Stimulated activated CD4-positive, alpha-beta T cell treated with anti-CD3 and anti-CD28 coated beads, Interleukin-15, amount 100 ng/mL, for 1 hour (primary cell): ENCODE results near the gene DPF3.

Experiments
- DNase-seq, 2 donors: peaks; one replicate each; pipeline ENCODE4 v3.0.0-alpha.2; 2020; ENCODE audit warnings: low read depth in 1 of 2, low spot score in 1 of 2

The DPF3 gene

DNA sequence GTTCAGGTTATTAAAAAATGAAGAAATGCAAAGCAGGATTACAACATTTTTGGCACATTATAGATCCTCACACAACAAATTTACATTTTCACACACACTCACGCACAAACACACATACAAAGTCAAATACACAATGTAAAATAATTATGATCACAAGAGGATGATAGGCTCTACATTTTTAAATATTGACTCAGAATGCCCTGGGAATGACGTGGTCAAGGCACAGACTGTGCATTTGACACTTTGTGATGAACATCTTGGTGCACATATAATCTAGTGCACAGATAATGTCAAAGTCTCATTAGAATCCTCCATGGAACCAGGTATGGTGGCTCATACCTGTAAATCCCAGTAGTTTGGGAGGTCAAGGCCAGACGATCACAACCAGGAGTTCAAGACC is 49.4 kb downstream of the DPF3 start:
- DNase-seq, result no peak

- DNase-seq, result no peak
Measured at GRCh38 chr14:72839753-72840607, 53.9 kb downstream of the DPF3 start.

DNA sequence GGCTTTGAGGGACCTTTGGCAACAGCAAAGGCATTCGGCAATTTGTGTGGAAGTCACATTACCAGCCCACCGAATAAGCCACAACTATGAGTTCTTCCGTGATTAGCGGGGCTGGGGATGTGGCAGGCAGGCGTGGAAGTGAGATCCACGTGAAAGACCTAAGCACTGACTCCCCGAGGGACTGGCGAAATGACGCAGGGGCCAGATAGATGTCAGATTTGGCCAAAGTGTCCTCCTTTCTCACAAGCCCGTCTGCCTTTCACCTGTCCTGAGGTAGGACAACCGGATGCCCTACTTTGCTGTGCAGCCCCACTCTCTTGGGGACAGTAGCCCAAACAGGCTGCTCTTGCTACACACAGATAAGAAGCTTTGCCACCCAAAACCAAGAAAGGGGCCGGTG is 54.5 kb downstream of the DPF3 start:
- no peak for DNase-seq

DNA sequence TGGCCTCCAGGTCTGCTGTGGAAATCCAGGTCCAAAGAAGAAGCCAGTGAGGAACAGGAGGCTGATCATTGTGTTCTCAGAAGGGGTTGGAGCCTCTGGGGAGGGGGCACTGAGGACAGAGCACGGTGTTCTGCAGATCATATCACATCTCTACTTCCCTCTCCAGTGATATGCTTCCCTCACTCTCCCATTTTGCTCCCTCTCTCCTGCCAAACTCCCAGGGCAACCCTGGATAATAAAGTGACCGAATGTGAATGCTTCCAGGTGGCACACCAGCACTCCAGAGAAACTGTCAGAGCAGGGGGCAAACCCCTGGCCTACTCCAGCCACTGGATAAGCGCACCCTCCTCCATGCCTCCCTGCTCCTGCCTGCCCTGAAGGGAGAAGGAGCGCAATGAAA is 57.8 kb downstream of the DPF3 start:
- no peak for DNase-seq

DNA sequence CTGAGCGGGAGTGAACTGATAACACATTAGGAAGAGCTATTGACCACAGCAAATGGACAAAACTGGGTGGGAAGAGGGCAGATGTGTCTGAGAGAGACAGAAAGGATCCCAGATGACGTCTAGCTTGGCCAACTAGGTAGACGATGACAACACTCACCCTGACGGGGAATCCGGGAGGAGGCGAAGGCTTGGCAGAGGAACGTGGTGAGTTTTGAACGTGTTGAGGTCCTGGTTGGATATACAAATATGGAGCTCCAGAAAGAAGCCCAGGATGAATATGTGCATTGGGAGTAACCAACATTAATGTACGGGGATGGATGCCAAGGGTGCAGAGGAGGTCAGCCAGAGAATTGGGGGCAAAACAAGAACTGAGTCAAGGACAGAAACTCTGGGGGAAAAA is 60.7 kb downstream of the DPF3 start:
- no peak for DNase-seq

- DNase-seq, result no peak
Measured at GRCh38 chr14:72830786-72831594, 62.9 kb downstream of the DPF3 start.

DNA sequence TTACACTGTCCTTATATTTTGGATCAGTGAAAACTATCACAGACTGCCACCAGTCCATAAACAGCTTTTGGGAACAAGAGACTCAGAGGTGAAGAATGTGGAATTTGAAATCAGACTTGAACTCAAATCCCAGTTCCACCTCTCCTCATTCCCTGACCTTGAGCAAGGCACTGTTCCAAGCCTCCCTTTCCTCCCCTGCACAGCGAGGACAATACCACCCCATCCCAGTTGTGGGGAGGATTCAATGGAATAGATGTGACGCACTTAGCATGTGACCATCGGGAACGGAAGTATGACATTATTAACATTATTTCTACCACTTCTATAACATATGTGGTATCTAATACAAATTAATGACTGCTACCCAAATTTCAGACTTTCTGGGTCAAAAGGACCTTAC is 63.5 kb downstream of the DPF3 start:
- DNase-seq, result no peak

DNA sequence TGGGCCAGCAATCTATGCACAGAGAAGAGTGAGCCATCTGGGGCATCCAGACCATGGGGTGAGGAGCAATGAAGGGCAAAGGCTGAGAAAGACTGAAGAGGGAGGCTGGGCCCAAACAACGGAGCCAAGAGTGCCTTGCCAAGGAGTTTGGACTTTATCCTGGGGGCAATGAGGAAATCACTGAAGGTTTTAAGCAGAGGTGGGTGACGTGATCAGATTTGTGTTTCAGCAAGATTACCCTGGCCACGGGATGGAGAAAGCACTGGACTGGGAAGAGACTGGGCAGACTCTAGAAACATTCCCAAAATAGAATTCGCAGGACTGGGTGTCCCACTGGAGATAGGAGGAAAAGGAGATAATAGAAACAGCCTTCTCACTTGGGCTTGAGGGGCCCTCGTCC is 65.3 kb downstream of the DPF3 start:
- DNase-seq, result no peak

GRCh38 chr14:72826039-72826438 is 67.9 kb downstream of the DPF3 start:
- DNase-seq, result no peak

- no peak for DNase-seq
Measured at GRCh38 chr14:72825486-72825885, 68.4 kb downstream of the DPF3 start.

DNA sequence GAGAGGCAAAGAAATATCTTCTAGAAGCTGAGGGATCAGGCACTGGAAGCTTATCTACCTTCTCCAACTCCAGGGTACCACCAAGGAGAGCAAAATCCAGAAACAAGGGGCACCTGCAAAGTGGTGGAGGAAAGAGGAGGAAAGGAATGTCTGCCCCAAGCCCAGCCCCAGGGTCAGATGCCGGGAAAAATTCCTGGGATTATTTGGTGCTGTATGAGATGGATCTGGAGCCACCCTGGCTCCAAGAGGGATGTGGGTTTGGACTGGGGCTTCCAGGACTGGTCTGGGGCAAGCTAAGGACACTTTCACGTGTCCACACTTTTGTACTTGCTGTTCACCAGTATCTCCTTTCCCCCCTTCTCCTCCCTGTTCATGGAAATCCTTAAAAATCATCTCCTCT is 69.8 kb downstream of the DPF3 start:
- no peak for DNase-seq

DNA sequence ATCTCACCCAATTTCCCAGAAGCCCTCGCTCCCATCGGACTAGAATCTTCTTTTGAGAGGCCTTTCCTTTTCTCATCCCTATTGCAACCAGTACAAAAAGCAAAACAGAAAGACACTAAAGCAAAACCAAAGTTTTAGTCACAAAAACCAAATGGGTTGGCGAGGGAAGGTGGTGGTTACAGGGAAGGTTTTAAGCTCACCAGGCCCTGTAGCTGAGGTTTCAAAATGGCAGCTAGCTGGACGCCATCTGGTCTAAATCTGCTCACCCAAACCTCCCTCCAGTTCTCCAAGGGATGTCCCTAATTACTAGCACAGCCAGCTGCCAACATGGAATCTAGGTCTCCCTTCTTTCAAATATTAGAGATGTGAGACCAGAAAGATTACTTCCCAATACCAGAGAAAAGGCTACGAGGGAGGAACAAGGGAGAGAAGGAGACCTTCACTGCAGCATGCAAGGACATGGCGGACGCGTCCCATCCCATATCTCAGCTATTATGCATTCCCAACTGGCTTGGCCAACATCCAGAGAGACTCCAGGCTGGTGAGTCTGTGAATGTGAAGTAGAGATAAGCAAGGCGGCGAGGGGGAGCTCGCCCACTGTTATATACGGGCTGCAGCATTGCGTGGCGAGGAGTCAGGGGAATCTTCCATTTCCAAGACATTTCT is 70.8 kb downstream of the DPF3 start:
- no peak for DNase-seq

DNA sequence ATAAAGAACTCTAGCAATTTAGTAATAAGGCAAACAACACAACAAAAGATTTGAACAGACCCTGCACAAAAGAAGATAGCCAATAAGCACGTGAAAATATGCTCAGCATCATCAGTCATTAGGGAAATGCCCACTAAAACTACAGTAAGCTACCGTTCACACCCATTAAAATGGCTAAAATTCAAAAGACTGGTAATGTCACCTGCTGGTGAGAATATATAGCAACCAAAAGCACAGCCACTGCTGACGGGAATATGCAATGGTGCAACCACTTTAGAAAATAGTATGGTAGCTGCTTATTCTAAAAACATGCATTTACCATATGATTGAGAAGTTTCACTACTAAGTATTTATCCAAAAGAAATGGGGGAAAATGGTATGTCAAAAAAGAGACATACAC is 74.9 kb downstream of the DPF3 start:
- no peak for DNase-seq

DNA sequence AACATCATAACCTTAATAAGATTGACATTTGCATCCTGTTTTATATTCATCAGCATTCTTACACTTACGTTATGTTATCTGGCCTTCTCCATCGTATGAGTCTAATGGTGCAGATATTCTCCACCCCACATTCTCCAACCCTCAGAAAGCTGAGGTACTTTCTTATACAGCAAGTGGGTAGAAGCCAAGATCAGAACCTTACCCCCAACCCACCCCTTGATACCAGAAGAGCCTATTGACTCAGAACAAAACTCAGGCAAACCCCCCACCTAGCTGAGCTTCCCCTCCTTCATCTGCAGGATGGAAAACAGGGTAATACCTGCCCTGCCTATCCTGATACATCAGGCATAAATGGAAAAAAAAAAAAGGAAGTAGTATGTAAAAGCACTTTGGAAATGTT is 77.6 kb downstream of the DPF3 start:
- DNase-seq, result no peak

- no peak for DNase-seq
Measured at GRCh38 chr14:72815430-72815829, 78.5 kb downstream of the DPF3 start.

DNA sequence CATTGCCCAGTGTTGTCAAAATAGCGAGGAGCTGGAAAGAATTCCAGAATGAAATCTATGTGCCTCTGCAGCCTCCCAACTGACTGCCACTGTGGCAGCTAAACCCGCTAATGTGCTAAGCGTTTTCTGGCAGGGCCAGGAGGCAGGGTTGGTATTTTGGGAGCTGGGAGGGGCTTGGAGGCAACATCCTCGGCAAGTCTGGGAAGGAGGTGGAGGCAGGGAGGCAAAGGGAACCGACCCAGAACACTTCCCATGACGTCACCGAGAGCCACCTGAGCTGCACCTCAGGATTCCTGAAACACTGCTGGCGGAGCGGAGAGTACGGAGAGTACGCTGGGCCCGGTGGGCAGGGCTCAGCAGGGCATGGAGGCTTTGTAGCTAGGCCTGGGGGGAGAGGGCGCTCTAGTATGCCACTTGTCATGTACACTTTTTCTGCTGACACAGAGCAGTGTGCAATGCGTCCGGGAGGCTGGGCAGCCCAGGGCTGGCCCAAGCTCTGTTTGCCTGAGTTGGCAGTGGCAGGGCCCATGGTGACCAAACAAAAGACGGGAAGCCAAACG is 81.5 kb downstream of the DPF3 start:
- DNase-seq, result no peak

DNA sequence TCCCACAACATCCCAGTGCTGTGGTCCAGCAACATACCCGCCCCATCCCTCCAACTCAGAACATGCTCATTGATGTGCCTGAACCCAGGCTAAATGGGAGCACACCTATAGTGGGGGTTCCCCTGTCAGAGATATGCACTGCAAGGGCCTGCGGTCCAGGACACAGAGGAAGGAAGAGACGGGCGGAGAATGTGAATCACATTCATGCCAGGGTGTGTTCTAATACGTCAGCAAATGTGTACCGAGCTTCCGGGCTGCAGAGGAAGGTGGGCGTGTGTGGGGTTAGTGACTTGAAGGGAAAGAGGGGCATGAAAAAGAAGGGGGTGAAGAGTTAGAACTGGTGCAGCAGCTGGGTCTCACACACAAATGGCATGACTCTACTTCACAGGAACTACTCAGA is 83.7 kb downstream of the DPF3 start:
- DNase-seq, result peak; percentile 9 to 21

DNA sequence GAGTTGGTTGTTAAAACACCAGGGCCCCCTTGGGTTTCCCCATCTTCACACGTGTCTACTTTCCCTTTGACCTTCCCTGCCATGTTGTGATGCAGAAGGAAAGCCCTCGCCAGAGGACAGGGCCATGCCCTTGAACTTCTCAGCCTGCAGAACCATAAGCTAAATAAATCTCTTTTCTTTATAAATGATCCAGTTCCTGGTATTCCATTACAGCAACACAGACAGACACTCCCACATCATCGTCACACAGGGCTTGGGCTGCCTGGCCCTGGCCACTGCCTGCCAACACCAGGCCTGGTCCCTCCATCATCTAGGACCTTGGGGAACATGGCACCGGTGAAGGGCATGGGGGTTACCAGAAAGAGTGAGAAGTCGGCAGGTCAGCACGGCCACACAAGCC is 84.8 kb downstream of the DPF3 start:
- no peak for DNase-seq

- DNase-seq, result no peak
Measured at GRCh38 chr14:72808564-72808963, 85.3 kb downstream of the DPF3 start.

GRCh38 chr14:72802588-72802946 is 91.3 kb downstream of the DPF3 start:
- no peak for DNase-seq

DNA sequence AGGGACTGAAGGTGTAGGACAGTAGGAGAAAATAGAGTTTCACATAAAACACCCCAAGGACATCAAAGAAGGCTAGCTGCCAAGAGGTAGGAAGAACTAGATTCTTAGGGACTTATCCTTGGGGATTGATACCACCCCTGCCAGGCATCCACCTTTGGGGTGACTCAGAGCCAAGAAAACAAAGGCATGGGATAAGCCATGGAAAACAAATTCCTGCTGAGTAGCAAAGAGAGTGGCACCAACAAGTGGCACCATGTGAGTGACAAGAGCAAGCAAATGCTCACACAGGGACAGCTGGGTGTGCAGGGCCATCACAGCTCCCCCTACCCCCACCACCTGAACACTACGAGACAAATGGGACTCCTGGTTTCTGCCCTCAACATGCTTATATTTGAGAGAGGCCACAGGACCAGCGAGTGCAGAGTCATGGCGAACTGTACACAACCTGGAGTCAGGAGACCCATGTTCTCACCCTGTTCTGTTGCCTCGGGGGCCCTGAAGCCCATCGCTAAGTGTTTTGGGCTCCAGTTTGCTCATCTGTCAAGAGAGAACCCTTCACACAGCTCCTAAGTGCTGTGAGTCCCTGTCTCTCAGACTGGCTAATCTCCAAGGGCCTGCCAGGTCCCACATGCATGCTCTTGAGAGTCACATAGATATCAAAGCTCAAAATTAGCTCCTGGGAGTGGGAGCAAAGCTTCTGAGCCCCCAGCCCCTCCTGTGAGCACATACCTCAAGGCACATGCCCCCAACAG is 91.9 kb downstream of the DPF3 start:
- DNase-seq, result no peak
